Loucy (cell line): ENCODE data around the gene TMED4.

Experiments used
- H2AFZ ChIP-seq: fragments of 200-600 bp; sonication (generic); 2 replicates; pipeline ENCODE4 v1.6.0; 2016; ENCODE audit warnings: antibody characterized with exemption, mild to moderate bottlenecking, low read length, moderate library complexity
- H3F3A ChIP-seq: fragments of 200-600 bp; 2 replicates; pipeline ENCODE4 v1.6.0; 2016; ENCODE audit warnings: antibody characterized with exemption, low read depth, mild to moderate bottlenecking
- H3K27me3 ChIP-seq: fragments of 200-600 bp; sonication (generic); 2 replicates; pipeline ENCODE4 v1.6.1; 2014; ENCODE audit warnings: low read length, mild to moderate bottlenecking; ENCODE audit not compliant: insufficient read depth, poor library complexity, severe bottlenecking
- H3K36me3 ChIP-seq: fragments of 200-600 bp; sonication (generic); 2 replicates; pipeline ENCODE4 v1.6.1; 2016; ENCODE audit warnings: low read length; ENCODE audit not compliant: insufficient read depth
- H3K4me1 ChIP-seq: fragments of 200-600 bp; sonication (generic); 2 replicates; pipeline ENCODE4 v1.5.1; 2014; ENCODE audit warnings: low read length, mild to moderate bottlenecking; ENCODE audit not compliant: insufficient read depth, poor library complexity, severe bottlenecking
- H3K4me2 ChIP-seq: fragments of 200-600 bp; sonication (generic); 2 replicates; pipeline ENCODE4 v1.6.0; 2014; ENCODE audit warnings: antibody characterized with exemption, low read length, low read depth, mild to moderate bottlenecking; ENCODE audit not compliant: poor library complexity, severe bottlenecking
- H3K4me3 ChIP-seq: fragments of 200-600 bp; sonication (generic); 2 replicates; pipeline ENCODE4 v1.5.1; 2014; ENCODE audit warnings: low read length, mild to moderate bottlenecking, mixed read lengths; ENCODE audit not compliant: poor library complexity, severe bottlenecking
- H3K79me2 ChIP-seq: fragments of 200-600 bp; sonication (generic); 2 replicates; pipeline ENCODE4 v1.6.1; 2014; ENCODE audit warnings: low read length; ENCODE audit not compliant: insufficient read depth
- H3K9ac ChIP-seq: fragments of 200-600 bp; sonication (generic); 2 replicates; pipeline ENCODE4 v1.6.0; 2014; ENCODE audit warnings: mild to moderate bottlenecking, low read depth, low read length, moderate library complexity; ENCODE audit not compliant: poor library complexity, severe bottlenecking
- H3K9me2 ChIP-seq: fragments of 200-600 bp; sonication (generic); replicated peaks from 2 replicates; pipeline ENCODE4 v1.6.1; 2016; ENCODE audit warnings: low read depth, low read length, mixed read lengths
- H3K9me3 ChIP-seq: fragments of 200-600 bp; sonication (generic); 2 replicates; pipeline ENCODE4 v1.6.1; 2014; ENCODE audit warnings: mild to moderate bottlenecking, antibody characterized with exemption, low read length, low read depth; ENCODE audit not compliant: insufficient read depth
- H4K20me1 ChIP-seq: fragments of 200-600 bp; sonication (generic); 2 replicates; pipeline ENCODE4 v1.6.0; 2014; ENCODE audit warnings: antibody characterized with exemption, low read length, mild to moderate bottlenecking; ENCODE audit not compliant: insufficient read depth, poor library complexity, severe bottlenecking
- EZH2phosphoT487 ChIP-seq: fragments of 200-600 bp; IDR thresholded peaks from 2 replicates; pipeline ENCODE4 v1.6.1; 2018; ENCODE audit warnings: antibody characterized with exemption, mild to moderate bottlenecking, moderate library complexity, borderline replicate concordance
- TF ChIP-seq, protein P1 (sequence below): fragments of 200-600 bp; sonication (generic); conservative IDR thresholded peaks from 2 replicates; pipeline ENCODE4 v1.5.1; 2014; ENCODE audit warnings: mild to moderate bottlenecking, antibody characterized with exemption, low read length

TMED4 gene

DNA sequence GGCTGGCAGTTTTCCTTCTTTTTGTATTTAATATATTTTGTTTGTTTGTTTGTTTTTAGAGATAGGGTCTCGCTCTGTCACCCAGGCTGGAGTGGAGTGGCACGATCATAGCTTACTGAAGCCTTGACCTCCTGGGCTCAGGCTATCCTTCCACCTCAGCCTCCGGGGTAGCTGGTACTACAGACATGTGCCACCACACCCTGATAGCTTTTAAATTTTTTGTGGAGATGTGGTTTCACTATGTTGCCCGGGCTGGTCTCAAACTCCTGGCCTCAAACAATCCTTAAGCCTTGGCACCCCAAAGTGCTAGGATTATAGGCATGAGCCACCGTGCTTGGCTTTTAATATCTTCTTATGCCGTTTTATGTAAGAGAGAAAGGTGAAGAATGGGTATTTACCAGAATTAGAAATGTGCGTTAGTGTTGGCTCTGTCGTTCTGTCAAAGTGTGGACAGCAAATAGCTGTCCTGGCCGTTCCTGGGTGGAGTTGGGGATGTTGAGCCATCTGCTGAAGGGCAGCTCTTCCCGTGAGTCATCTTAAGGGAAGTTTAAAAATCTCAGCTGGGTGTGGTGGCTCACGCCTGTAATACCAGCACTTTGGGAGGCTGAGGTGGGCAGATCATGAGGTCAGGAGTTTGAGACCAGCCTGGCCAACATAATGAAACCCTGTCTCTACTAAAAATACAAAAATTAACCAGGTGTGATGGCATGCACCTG is 39.2 kb upstream of the TMED4 start:
- peaks cover 39% of the 10 kb centered on the region for H4K20me1 ChIP-seq
- TF ChIP-seq, protein P1, sequence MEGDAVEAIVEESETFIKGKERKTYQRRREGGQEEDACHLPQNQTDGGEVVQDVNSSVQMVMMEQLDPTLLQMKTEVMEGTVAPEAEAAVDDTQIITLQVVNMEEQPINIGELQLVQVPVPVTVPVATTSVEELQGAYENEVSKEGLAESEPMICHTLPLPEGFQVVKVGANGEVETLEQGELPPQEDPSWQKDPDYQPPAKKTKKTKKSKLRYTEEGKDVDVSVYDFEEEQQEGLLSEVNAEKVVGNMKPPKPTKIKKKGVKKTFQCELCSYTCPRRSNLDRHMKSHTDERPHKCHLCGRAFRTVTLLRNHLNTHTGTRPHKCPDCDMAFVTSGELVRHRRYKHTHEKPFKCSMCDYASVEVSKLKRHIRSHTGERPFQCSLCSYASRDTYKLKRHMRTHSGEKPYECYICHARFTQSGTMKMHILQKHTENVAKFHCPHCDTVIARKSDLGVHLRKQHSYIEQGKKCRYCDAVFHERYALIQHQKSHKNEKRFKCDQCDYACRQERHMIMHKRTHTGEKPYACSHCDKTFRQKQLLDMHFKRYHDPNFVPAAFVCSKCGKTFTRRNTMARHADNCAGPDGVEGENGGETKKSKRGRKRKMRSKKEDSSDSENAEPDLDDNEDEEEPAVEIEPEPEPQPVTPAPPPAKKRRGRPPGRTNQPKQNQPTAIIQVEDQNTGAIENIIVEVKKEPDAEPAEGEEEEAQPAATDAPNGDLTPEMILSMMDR = no peak
- TF ChIP-seq EZH2phosphoT487 = no peak
- H3K9me3 ChIP-seq = no peaks in the 10 kb centered on the region
- H3K4me1 ChIP-seq = peaks cover 18% of the 10 kb centered on the region
- H3K9ac ChIP-seq = no peak overlapping the region
- H3K27me3 ChIP-seq = no peaks in the 10 kb centered on the region
- no peak overlapping the region for H3K4me2 ChIP-seq
- H3K79me2 ChIP-seq = peaks cover 92% of the 10 kb centered on the region
- H3F3A ChIP-seq = no peaks in the 10 kb centered on the region
- no peaks in the 10 kb centered on the region for H3K9me2 ChIP-seq
- H2AFZ ChIP-seq = no peak overlapping the region
- H3K36me3 ChIP-seq = peaks cover 29% of the 10 kb centered on the region; the same call in 1 of the 2 replicates
- H3K4me3 ChIP-seq = no peak overlapping the region

DNA sequence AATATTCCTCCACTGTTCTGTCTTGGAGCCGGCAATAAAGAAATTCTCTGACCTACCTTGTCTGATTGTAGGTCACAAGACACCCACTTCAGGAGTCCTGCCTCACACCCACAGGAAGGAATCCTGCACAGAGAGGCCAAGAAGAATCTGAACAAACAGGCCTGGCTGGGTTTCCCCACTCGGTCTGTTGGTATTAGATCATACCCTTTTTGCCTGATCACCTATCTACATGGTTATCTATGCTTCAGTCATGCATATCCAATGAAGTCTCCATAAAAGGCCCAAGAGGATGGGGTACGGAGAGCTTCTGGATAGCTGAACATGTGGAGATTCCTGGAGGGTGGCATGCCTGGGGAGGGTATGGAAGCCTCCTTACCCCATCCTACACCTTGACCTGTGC is 36.7 kb upstream of the TMED4 start:
- no peaks in the 10 kb centered on the region for H3F3A ChIP-seq
- peaks cover 96% of the 10 kb centered on the region for H3K79me2 ChIP-seq
- TF ChIP-seq EZH2phosphoT487 = no peak
- TF ChIP-seq, protein P1 = no peak
- H3K4me1 ChIP-seq = peaks cover 29% of the 10 kb centered on the region
- peaks cover 9% of the 10 kb centered on the region; the same call in 1 of the 2 replicates for H3K36me3 ChIP-seq
- no peak overlapping the region for H3K9ac ChIP-seq
- no peak overlapping the region for H3K4me2 ChIP-seq
- H3K9me2 ChIP-seq = no peaks in the 10 kb centered on the region
- no peak overlapping the region for H2AFZ ChIP-seq
- H3K9me3 ChIP-seq = no peaks in the 10 kb centered on the region
- peaks cover 58% of the 10 kb centered on the region for H4K20me1 ChIP-seq
- no peak overlapping the region for H3K4me3 ChIP-seq
- no peaks in the 10 kb centered on the region for H3K27me3 ChIP-seq

DNA sequence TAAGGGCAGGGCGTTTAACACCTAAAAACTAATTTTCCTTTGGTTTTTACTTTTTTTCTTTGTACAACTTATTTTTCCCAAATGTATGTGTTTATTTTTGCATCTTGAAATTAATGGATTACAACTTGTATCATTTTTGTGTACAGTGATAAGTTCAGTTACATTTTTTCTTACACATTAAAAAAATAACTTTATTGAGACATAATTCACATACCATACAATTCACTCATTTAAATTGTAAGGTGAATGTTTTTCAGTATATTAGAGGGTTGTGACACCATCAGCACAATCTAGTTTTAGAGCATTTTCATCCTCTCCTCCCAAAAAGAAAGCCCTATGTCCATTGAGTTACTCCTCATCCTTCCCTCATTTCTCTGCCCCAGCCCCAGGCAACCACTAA is 36.0 kb upstream of the TMED4 start:
- no peak overlapping the region for H2AFZ ChIP-seq
- peaks cover 9% of the 10 kb centered on the region; the same call in 1 of the 2 replicates for H3K36me3 ChIP-seq
- H3K79me2 ChIP-seq = peaks cover 94% of the 10 kb centered on the region
- no peak overlapping the region for H3K4me3 ChIP-seq
- TF ChIP-seq, protein P1 = no peak
- TF ChIP-seq EZH2phosphoT487 = no peak
- no peaks in the 10 kb centered on the region for H3K9me3 ChIP-seq
- no peak overlapping the region for H3K4me2 ChIP-seq
- no peak overlapping the region for H3K9ac ChIP-seq
- no peaks in the 10 kb centered on the region for H3K9me2 ChIP-seq
- no peaks in the 10 kb centered on the region for H3K27me3 ChIP-seq
- peaks cover 29% of the 10 kb centered on the region for H3K4me1 ChIP-seq
- H4K20me1 ChIP-seq = peaks cover 56% of the 10 kb centered on the region
- H3F3A ChIP-seq = no peaks in the 10 kb centered on the region
